HPDE6-E6E7 (cell line): ENCODE data around the gene CELA1.
"Not testable (repeated sequence)": the region's sequence is repeated elsewhere in the genome, so short reads cannot be mapped to it uniquely, and the experiment has no call there.

Experiments
- DNase-seq: peaks from one replicate; pipeline ENCODE4 v3.0.0; 2011; ENCODE audit warnings: missing footprints; ENCODE audit errors: extremely low spot score

CELA1 gene

DNA sequence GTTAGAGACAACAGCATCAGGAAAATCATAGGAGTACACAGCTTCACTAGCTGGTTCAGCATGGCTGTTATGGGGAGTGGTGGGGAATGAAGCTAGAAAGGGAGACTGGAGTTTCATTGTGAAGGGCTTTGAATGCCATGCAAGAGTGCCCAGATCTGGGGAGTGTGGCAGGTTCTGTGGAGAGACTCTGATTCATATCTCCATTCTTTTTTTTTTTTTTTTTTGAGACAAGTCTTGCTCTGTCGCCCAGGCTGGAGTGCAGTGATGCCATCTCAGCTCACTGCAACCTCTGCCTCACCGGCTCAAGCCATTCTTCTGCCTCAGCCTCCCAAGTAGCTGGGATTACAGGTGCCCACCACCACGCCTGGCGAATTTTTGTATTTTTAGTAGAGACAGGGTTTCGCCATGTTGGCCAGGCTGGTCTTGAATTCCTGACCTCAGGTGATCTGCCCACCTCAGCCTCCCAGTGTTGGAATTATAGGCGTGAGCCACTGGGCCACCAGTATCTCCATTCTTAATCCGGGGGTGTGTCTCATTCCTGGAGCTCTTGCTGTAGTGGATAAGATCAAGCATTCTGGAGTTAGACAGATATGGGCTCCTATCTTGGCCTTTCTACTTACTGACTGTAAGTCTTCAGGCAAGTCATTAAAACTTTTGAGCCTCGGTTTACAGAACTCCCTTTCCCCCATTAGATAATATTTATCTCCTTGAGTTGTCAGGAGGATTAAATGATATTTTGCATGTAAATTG lies 28.2 kb downstream of the CELA1 start:
- DNase-seq: not testable (repeated sequence)

DNA sequence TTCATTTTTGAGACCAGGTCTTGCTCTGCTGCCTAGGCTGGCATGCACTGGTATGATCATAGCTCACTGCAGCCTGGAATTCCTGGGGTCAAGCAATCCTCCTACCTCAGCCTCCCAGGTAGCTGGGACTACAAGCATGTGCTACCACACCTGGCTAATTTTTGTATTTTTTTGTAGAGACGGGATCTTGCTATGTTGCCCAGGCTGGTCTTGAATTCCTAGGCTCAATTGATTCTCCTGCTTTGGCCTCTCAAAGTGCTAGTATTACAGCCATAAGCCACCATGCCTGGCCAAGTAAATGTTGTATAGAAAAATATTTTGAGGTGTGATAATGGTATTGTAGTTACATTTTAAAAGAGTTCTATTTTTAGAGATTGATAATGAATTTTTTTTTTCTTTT lies 35.1 kb downstream of the CELA1 start:
- DNase-seq: no peak

DNA sequence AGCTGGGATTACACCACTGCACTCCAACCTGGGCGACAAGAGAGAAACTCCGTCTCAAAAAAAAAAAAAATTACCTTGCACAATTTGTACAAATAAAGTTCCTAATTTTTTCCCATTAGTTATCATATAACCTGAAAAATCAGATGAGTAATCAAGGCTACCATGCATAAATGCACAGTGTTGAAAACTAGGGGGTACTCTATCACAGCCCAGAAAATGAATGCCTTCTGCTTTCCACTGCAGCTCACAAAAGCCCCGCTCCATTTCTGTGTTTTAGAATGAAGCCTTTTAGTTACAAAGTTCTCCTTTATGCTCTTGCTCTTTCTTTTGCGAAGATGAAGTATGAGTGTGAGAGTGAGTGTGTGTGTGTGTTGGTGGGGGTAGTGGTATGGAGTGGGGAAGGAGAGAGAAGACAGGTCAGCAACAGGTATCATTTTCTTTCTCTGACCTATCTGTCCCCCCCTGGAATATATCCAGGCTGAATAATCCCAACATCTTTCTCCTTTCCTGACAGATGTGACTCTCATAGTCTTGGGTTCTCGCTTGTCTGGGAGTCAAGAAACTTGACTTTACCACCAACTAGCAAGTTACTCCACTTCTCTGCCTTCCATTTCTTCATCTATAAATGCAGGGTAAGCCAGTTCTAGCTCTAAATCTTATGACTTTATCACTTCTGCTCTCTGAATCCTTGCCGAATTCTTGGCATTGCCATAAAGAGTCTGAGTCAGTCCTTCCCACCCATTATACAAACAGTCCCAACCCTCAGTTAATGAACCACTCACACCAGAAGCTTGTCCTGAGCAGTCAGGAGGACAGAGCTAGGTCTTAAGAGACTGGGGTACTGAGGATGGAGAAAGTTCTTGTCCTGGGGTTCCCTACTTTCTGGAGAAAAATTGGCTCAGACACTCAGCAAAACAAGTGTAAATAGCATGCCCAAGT lies 38.6 kb downstream of the CELA1 start:
- DNase-seq: peak; percentile 81

DNA sequence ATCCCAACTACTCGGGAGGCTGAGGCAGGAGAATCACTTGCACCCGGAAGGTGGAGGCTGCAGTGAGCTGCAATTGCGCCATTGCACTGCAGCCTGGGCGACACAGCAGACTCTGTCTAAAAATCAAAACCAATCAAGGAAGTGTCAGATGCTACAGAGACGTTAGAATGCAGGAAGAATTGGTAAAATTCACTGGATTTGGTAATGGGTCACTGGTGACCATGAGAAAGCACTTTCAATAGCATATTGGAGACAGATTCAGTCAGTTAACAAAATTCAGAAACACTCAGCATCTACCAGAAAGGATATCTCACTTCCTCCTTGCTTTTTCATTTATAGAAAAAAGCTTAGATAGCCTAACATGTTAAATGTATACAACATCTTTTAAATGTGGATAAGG lies 40.0 kb downstream of the CELA1 start:
- no peak for DNase-seq

DNA sequence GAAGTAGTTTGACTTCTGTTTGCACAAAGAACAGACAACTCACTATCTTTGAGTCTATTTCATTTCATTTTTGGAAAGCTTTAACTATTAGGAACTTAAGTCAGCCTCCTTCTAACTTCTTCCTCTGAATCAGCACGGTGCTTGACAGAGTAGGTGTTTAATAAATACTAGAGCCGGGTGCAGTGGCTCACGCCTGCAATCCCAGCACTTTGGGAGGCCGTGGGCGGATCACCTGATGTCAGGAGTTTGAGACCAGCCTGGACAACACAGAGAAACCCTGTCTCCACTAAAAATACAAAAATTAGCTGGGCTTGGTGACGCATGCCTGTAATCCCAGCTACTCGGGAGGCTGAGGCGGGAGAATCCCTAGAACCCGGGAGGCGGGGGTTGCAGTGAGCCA lies 45.7 kb downstream of the CELA1 start:
- DNase-seq: not testable (repeated sequence)

DNA sequence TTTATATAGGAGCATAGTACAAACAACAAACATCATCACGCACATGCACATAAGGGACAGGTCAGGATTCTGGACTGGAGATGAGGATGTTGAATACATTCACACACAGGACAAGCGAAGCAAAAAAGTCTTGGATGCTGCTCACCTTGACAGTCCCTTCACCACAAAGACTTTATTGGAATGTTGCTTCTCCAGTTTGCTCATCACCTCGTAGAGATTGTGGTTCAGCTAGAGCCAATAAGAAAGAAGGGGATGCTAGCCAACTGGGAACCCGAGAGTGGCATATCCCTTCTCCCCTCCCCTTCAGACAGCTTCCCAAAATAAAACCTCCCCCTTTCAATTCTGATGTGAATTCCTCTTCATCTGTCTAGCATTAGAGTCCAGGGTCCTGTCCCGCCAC lies 50.8 kb downstream of the CELA1 start:
- no peak for DNase-seq

DNA sequence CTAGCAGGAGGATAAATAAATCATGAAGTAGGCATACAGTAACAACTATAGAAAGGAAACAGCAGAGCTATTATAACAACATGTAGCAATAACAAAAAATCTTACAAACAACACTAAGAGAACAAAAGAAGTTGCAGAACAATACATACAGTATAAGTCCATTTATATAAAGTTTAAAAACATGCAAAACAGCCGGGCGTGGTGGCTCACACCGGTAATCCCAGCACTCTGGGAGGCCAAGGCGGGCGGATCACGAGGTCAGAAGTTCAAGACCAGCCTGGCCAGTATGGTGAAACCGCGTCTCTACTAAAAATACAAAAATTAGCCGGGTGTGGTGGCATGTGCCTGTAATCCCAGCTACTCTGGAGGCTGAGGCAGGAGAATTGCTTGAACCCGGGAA lies 52.4 kb downstream of the CELA1 start:
- not testable (repeated sequence) for DNase-seq

DNA sequence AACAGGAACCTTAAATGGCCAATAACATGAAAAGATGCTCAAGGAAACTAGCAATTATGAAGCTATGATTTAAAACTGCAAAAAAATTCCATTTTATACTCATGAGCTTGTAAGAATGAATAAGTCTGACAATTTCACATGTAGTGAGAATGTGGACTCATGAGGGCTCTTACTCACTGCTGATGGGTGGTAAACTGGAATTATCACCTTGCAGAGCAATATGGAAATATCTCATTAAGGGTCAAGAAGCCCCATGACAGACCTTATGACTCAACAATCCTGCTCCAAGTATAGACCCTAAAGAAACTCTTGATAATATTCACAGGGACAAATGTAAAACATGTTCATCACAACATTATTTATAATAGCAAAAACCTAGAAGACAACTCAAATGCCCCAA lies 52.8 kb downstream of the CELA1 start:
- DNase-seq: no peak

DNA sequence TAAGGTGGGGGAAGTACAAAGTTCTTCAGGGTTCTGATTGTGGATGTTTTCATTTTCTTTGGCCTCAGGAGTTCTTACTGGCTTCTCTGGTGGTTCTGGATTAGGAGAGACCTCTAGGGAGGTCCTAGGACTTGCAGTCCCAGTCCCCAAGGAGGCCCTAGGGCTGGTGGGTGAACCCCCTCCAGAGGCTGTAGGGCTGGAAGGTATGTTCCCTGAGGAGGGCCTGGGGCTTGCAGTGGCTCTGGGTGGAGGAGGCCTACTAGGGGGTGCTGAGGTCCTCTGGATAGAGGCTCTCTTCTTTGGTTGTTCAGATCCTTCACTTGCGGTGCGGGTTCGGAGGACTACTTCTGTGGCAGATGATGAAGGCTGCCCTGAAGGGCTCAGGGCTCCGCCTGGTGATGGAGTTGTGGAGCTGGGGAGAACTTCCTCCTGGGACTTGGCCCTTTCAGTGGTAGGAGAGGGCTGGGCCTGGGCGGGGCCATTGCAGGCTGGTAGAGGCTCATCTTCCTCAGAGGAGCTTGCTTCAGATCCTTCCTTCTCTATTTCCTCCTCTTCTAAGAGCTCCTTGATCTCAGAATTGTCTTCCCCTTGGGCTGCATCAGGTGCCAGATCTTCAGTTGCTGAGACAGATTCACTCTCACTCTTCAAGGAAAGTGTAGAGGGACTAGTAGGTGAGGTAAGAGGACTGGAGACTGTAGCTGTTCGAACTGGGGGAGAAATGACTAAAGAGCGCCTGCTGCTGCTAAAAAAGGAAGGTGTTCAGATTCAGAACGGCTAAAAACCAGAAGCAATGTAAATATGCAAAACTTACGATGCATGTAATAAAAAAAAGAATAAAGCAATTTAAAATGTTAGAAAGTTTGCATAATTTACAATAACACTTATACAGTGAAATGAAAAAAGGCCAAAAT lies 54.6 kb downstream of the CELA1 start:
- DNase-seq: not testable (repeated sequence)

DNA sequence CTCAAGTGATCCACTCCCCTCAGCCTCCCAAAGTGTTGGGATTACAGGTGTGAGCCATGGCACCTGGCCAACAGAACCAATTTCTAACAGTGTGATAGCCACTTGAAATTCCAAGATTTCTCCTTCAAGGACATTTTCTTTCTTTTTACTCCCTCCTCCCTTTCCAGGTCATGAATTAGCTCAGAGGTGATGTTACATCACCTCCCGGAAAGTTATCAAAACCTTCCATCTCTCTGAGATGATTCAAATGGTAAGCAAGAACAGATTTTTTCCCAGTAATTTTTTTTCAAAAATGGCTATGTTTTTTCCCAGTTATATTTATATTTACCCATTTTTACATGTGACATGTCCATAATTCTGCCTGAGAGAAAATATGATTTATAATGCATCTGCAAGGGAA lies 60.6 kb downstream of the CELA1 start:
- no peak for DNase-seq

DNA sequence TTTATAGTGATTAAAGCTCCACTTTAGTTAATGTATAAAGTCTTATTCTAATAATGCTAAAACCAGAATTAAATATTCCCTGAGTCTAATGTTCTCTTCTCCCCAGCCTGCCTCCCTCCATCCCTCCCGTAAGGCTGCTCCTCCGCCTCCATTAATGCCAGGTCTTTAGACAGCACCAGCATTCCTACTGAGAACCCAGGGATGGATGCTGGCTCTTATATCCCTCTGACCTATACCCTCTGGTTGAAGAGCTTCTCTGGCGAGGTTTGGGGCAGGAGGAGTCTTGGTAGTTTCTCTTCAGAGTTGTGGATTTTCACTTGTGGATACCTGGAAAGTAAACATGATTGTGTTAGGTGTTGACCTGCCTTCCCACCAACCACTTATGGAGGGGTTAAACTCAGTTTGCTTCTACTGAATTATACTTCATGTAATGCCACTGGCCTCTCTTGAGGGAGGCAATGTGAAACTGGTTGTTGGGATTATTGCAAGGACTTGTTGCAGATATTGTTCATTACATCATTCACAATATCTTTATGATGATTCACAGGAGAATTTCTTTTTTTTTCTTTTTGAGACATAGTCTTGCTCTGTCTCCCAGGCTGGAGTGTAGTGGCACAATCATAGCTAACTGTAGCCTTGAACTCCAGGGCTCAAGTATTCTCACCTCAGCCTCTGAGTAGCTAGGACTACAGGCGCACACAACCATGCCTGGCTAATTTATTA lies 65.1 kb downstream of the CELA1 start:
- DNase-seq: peak; percentile 62
